WERI-Rb-1 (cell line): ENCODE measurements around the gene OR4F15.

Experiments used
- DNase-seq: peaks from one replicate; pipeline ENCODE4 v3.0.0-alpha.2; 2020
- H3K27ac ChIP-seq: fragments of 250-450 bp; sonication (Bioruptor Pico); 2 replicates; pipeline ENCODE4 v1.5.1; 2020; ENCODE audit warnings: mild to moderate bottlenecking, moderate library complexity
- H3K27me3 ChIP-seq: fragments of 250-450 bp; sonication (Bioruptor Pico); 2 replicates; pipeline ENCODE4 v1.5.1; 2021; ENCODE audit warnings: mild to moderate bottlenecking, low read depth, moderate library complexity; ENCODE audit not compliant: insufficient read depth, severe bottlenecking
- H3K36me3 ChIP-seq: fragments of 250-450 bp; sonication (Bioruptor Pico); 2 replicates; pipeline ENCODE4 v1.5.1; 2020; ENCODE audit warnings: mild to moderate bottlenecking, moderate library complexity
- H3K4me3 ChIP-seq: 2 replicates; pipeline ENCODE4 v1.5.1; 2011; ENCODE audit warnings: low read depth, mild to moderate bottlenecking, control low read depth, low read length
- H3K9me3 ChIP-seq: fragments of 250-450 bp; sonication (Bioruptor Pico); 2 replicates; pipeline ENCODE4 v1.5.1; 2021; ENCODE audit warnings: mild to moderate bottlenecking, moderate library complexity; ENCODE audit not compliant: severe bottlenecking
- CTCF ChIP-seq: IDR thresholded peaks from 2 replicates; pipeline ENCODE4 v1.5.1; 2011; ENCODE audit warnings: low read depth, mild to moderate bottlenecking, control low read depth, inconsistent platforms, low read length

OR4F15 gene

DNA sequence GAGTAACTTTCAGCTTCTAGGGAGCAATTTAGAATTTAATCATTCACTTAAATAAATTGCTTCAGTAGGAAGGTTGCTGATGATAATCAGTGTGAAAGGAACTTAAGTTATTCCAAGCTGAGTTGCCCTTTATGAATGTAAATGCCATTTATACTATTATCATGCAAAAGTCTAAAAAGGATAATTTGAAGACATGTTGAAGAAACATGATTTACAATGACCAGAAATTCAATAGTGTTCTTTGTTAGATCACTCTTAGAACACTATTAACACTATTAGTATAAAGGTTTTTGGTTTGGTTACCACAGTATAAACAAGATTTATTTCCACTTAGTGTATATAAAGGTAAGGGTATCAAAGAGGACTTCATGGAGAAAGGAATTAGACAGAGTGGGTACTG, 7.1 kb upstream of the OR4F15 start:
- no peak overlapping the region for H3K4me3 ChIP-seq
- H3K9me3 ChIP-seq, result no peaks in the 10 kb centered on the region
- H3K27ac ChIP-seq, result no peak overlapping the region
- TF ChIP-seq CTCF, result no peak
- no peaks in the 10 kb centered on the region for H3K27me3 ChIP-seq
- H3K36me3 ChIP-seq, result no peaks in the 10 kb centered on the region
- no peak for DNase-seq

DNA sequence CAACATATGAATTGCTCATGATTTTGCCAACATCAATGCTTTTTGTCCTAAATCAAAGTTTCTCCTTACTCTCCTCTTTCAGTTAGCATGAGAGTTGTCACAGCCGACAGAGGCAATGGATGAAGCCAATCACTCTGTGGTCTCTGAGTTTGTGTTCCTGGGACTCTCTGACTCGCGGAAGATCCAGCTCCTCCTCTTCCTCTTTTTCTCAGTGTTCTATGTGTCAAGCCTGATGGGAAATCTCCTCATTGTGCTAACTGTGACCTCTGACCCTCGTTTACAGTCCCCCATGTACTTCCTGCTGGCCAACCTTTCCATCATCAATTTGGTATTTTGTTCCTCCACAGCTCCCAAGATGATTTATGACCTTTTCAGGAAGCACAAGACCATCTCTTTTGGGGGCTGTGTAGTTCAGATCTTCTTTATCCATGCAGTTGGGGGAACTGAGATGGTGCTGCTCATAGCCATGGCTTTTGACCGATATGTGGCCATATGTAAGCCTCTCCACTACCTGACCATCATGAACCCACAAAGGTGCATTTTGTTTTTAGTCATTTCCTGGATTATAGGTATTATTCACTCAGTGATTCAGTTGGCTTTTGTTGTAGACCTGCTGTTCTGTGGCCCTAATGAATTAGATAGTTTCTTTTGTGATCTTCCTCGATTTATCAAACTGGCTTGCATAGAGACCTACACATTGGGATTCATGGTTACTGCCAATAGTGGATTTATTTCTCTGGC, 6.2 kb upstream of the OR4F15 start:
- H3K9me3 ChIP-seq, result no peaks in the 10 kb centered on the region
- no peaks in the 10 kb centered on the region for H3K27me3 ChIP-seq
- H3K27ac ChIP-seq, result no peak overlapping the region
- H3K4me3 ChIP-seq, result no peak overlapping the region
- no peak for DNase-seq
- no peak for TF ChIP-seq CTCF
- H3K36me3 ChIP-seq, result no peaks in the 10 kb centered on the region

DNA sequence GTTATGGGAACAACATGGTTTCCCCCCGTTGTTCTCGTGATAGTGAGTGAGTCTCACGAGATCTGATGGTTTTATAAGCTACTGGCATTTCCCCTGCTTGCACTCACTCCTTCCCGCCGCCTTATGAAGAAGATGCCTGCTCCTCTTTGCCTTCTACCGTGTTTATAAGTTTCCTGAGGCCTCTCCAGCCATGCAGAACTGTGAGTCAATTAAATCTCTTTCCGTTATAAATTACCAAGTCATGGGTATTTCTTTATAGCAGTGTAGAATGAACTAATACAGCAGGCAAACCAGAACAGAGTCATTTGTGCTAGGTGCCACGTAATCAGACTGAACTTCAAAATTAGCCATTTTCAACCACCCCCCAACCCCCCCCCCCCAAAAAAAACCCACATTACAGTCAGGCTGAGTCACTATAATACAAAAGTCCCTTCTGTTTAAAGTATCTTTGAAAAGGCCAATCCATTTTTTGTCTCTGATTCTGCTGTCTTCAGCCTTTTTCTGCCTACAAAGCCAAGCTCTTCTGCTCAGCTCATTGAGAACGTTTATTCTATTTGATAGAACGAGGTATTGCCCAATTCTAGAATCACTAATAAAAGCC, 4.6 kb upstream of the OR4F15 start:
- H3K27me3 ChIP-seq, result no peaks in the 10 kb centered on the region
- no peak for DNase-seq
- H3K4me3 ChIP-seq, result no peak overlapping the region
- H3K27ac ChIP-seq, result no peak overlapping the region
- no peak for TF ChIP-seq CTCF
- H3K9me3 ChIP-seq, result no peaks in the 10 kb centered on the region
- no peaks in the 10 kb centered on the region for H3K36me3 ChIP-seq

GRCh38 chr15:101808201-101808600, 3.8 kb upstream of the OR4F15 start:
- Histone ChIP-seq H3K27ac (no peak overlapping the region), H3K36me3 (no peaks in the 10 kb centered on the region), H3K27me3 (no peaks in the 10 kb centered on the region), H3K4me3 (no peak overlapping the region), H3K9me3 (no peaks in the 10 kb centered on the region)
- no peak for DNase-seq
- TF ChIP-seq CTCF, result no peak

GRCh38 chr15:101810456-101810855, 1.5 kb upstream of the OR4F15 start:
- Histone ChIP-seq H3K27me3 (no peaks in the 10 kb centered on the region), H3K27ac (no peak overlapping the region), H3K4me3 (no peak overlapping the region), H3K36me3 (no peaks in the 10 kb centered on the region), H3K9me3 (no peaks in the 10 kb centered on the region)
- no peak for DNase-seq
- TF ChIP-seq CTCF, result no peak

DNA sequence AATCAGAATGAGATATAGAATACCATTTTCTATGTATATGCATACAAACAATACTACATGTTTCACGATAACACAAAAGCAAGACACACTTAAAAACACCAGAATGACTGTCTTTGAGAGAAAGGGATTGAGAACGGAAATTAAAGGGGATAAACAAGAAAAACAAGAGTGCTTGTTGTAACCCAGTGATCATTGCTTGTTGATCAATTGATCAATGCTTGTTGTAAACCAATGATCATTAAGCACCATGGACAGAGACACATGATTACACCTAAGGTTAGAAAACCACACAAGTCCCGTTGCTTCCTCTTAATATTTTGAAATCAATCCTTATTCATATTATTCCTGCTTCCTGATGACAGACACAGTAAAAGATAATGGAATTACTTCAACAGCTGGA, 1.1 kb upstream of the OR4F15 start:
- no peak for DNase-seq
- Histone ChIP-seq H3K27me3 (no peaks in the 10 kb centered on the region), H3K27ac (no peak overlapping the region), H3K36me3 (no peaks in the 10 kb centered on the region), H3K9me3 (no peaks in the 10 kb centered on the region), H3K4me3 (no peak overlapping the region)
- TF ChIP-seq CTCF, result no peak
